IMR-90 (cell line): ENCODE measurements around the gene TCF3. TPM values are rescaled to one million over a fixed set of nuclear protein-coding genes. Genes with fewer than 3 reads are reported as not detected.

Source experiments
- ATAC-seq: fragments of 200-7000 bp; cut with Tn5 transposase; 2 replicates; pipeline ENCODE4 v1.9.1; 2020; ENCODE audit warnings: low read depth, mild to moderate bottlenecking, moderate library complexity
- BruUV-seq: library from RNA; stranded (reverse); fragments of 400-500 nt; replicated peaks from 2 replicates; lab custom pipeline; 2021; lab: Mats Ljungman, UMichigan
- CTCF ChIA-PET: fragments of 300-600 bp; formaldehyde crosslinking; extraction: SDS; loops from one replicate; lab custom pipeline; 2021; ENCODE audit warnings: antibody characterized with exemption; lab: Yijun Ruan, JAX
- POLR2A ChIA-PET: fragments of 300-600 bp; sonication (Branson Sonifier 250); formaldehyde crosslinking; loops from one replicate; lab custom pipeline; 2022; ENCODE audit warnings: antibody characterized with exemption; ENCODE audit not compliant: unreplicated experiment; lab: Charles Lee
- DNase-seq: peaks from one replicate; pipeline ENCODE4 v3.0.0; 2013
- H2AFZ ChIP-seq: replicated peaks from 2 replicates; pipeline ENCODE3; 2013; ENCODE audit warnings: low read length, mild to moderate bottlenecking; ENCODE audit not compliant: poor library complexity
- H2AK5ac ChIP-seq: 2 replicates; pipeline ENCODE4 v1.6.1; 2013; ENCODE audit warnings: low read depth, low read length, inconsistent platforms
- H2AK9ac ChIP-seq: replicated peaks from 2 replicates; pipeline ENCODE3; 2013; ENCODE audit warnings: mild to moderate bottlenecking, low read depth, low read length, moderate library complexity; ENCODE audit not compliant: poor library complexity
- H2BK120ac ChIP-seq: 2 replicates; pipeline ENCODE4 v1.6.1; 2013; ENCODE audit warnings: low read depth, low read length, inconsistent platforms
- H2BK15ac ChIP-seq: 3 replicates; pipeline ENCODE4 v1.6.1; 2013; ENCODE audit warnings: low read depth, low read length, inconsistent platforms
- H2BK20ac ChIP-seq: 2 replicates; pipeline ENCODE4 v1.6.1; 2013; ENCODE audit warnings: low read depth, mild to moderate bottlenecking, inconsistent platforms, low read length, moderate library complexity
- H2BK5ac ChIP-seq: 2 replicates; pipeline ENCODE4 v1.6.1; 2013; ENCODE audit warnings: mild to moderate bottlenecking, low read depth, low read length, inconsistent platforms; ENCODE audit not compliant: poor library complexity, severe bottlenecking
- H3K14ac ChIP-seq: replicated peaks from 2 replicates; pipeline ENCODE4 v1.6.1; 2013; ENCODE audit warnings: low read depth, low read length, inconsistent platforms
- H3K18ac ChIP-seq: 2 replicates; pipeline ENCODE4 v1.6.1; 2013; ENCODE audit warnings: low read depth, low read length, control low read depth
- H3K23ac ChIP-seq: 2 replicates; pipeline ENCODE4 v1.6.1; 2013; ENCODE audit warnings: low read depth, low read length, inconsistent platforms
- H3K27ac ChIP-seq: 2 replicates; pipeline ENCODE4 v1.5.1; 2013; ENCODE audit warnings: mild to moderate bottlenecking, control low read depth, low read length; ENCODE audit not compliant: insufficient read depth
- H3K27me3 ChIP-seq: 2 replicates; pipeline ENCODE4 v1.6.1; 2013; ENCODE audit warnings: low read length; ENCODE audit not compliant: control insufficient read depth, insufficient read depth
- H3K36me3 ChIP-seq: 2 replicates; pipeline ENCODE4 v1.6.1; 2013; ENCODE audit warnings: low read length, mixed read lengths; ENCODE audit not compliant: control insufficient read depth, insufficient read depth
- H3K4ac ChIP-seq: 2 replicates; pipeline ENCODE4 v1.6.1; 2013; ENCODE audit warnings: low read depth, low read length, inconsistent platforms
- H3K4me1 ChIP-seq: 2 replicates; pipeline ENCODE4 v1.6.1; 2013; ENCODE audit warnings: low read length, mixed read lengths; ENCODE audit not compliant: control insufficient read depth, insufficient read depth
- H3K4me2 ChIP-seq: 2 replicates; pipeline ENCODE4 v1.6.1; 2013; ENCODE audit warnings: low read depth, mild to moderate bottlenecking, control low read depth, low read length, moderate library complexity
- H3K4me3 ChIP-seq: 2 replicates; pipeline ENCODE4 v1.5.1; 2013; ENCODE audit warnings: low read depth, mild to moderate bottlenecking, control low read depth, low read length, moderate library complexity; ENCODE audit not compliant: insufficient read depth
- H3K56ac ChIP-seq: 2 replicates; pipeline ENCODE4 v1.6.1; 2013; ENCODE audit warnings: low read length, inconsistent platforms; ENCODE audit not compliant: insufficient read depth; ENCODE audit errors: extremely low read depth
- H3K79me1 ChIP-seq, 2 experiments: 2 replicates each; pipeline ENCODE4 v1.6.1; 2013; ENCODE audit warnings: low read length in 2 of 2, inconsistent platforms in 1 of 2, low read depth in 1 of 2
- H3K9ac ChIP-seq: 2 replicates; pipeline ENCODE4 v1.6.1; 2013; ENCODE audit warnings: low read depth, low read length, control low read depth
- H3K9me1 ChIP-seq: 2 replicates; pipeline ENCODE4 v1.6.1; 2013; ENCODE audit warnings: low read length, inconsistent platforms; ENCODE audit not compliant: insufficient read depth
- H3K9me3 ChIP-seq: 2 replicates; pipeline ENCODE4 v1.6.1; 2013; ENCODE audit warnings: low read length; ENCODE audit not compliant: control insufficient read depth, insufficient read depth
- H4K20me1 ChIP-seq: 2 replicates; pipeline ENCODE4 v1.6.1; 2013; ENCODE audit warnings: low read length, inconsistent platforms; ENCODE audit not compliant: insufficient read depth
- H4K5ac ChIP-seq: 2 replicates; pipeline ENCODE4 v1.6.1; 2013; ENCODE audit warnings: mild to moderate bottlenecking, low read depth, low read length, control low read depth
- H4K8ac ChIP-seq, 2 experiments: 2 replicates each; pipeline ENCODE4 v1.6.1; 2013; ENCODE audit warnings: low read depth in 2 of 2, low read length in 2 of 2, control low read depth in 1 of 2, inconsistent platforms in 1 of 2
- H4K91ac ChIP-seq: 2 replicates; pipeline ENCODE4 v1.6.1; 2013; ENCODE audit warnings: low read depth, low read length, inconsistent platforms; ENCODE audit not compliant: insufficient read depth
- CTCF ChIP-seq: conservative IDR thresholded peaks from 2 replicates; pipeline ENCODE4 v1.5.1; 2012; ENCODE audit warnings: mild to moderate bottlenecking, low read depth, low read length, improper control_type of control experiment
- ELK1 ChIP-seq: fragments of 150-350 bp; IDR thresholded peaks from 2 replicates; pipeline ENCODE4 v1.6.1; 2016; ENCODE audit warnings: low read depth, mild to moderate bottlenecking, low read length, moderate library complexity, borderline replicate concordance
- NFE2L2 ChIP-seq: fragments of 150-350 bp; IDR thresholded peaks from 2 replicates; pipeline ENCODE4 v1.6.1; 2016; ENCODE audit warnings: low read depth, mild to moderate bottlenecking, low read length
- POLR2A ChIP-seq: IDR thresholded peaks from 2 replicates; pipeline ENCODE4 v1.6.1; 2012; ENCODE audit warnings: mild to moderate bottlenecking, low read depth, low read length
- WGBS, 2 experiments: methylation state at CpG; one replicate each; pipeline versions ENCODE4 v1.1.5 to v1.1.7; 2013; ENCODE audit warnings: missing lambda C conversion rate in 2 of 2; ENCODE audit not compliant: insufficient read length in 1 of 2; ENCODE audit errors: extremely low coverage in 2 of 2; 5-methylcytosine and 5-hydroxymethylcytosine counted together
- dilution Hi-C: fragments of 300-500 bp; cut with HindIII; formaldehyde crosslinking; loops from one replicate; pipeline ENCODE4 v1.14.3; 2018; ENCODE audit warnings: low sequenced_read_pairs; ENCODE audit not compliant: unreplicated experiment
- in situ Hi-C: fragments of 300-500 bp; cut with MboI; formaldehyde crosslinking; loops from 3 replicates; pipeline ENCODE4 v1.14.3; 2019; ENCODE audit warnings: low sequenced_read_pairs, inconsistent platforms, mixed read lengths
- intact Hi-C: fragments of 100-400 bp; cut with micrococcal nuclease; formaldehyde crosslinking; loops from 2 replicates; pipeline ENCODE4 v1.10.0; 2022
- polyA plus RNA-seq, 3 experiments: library from polyadenylated mRNA; depleted of rRNA; stranded (reverse); fragments of >200 nt; gene quantifications; 2 replicates each; pipeline ENCODE4 v1.2.3, GENCODE V29; 2012; ENCODE audit warnings: low replicate concordance in 1 of 3
- total RNA-seq: library from RNA; depleted of rRNA; stranded (reverse); fragments of >200 nt; gene quantifications from 2 replicates; pipeline ENCODE4 v1.2.3, GENCODE V29; 2012

TCF3 gene
- total and polyA plus RNA-seq, 2 of the 4 experiments (the other 2 are of a cell fraction): 29.9 to 127 TPM

GRCh38 chr19:1650650-1651567 is 1.5 kb downstream of the TCF3 start:
- peak overlapping the region; percentile 72 for H3K9ac ChIP-seq
- peak overlapping the region; percentile 94 for H3K14ac ChIP-seq
- H3K23ac ChIP-seq: peak overlapping the region; percentile 94
- H4K8ac ChIP-seq: peak overlapping the region in 1 of 2 experiments; percentile 77; a peak in 1 of 4 replicates
- H2BK20ac ChIP-seq: no peak overlapping the region
- no peak overlapping the region for H2BK120ac ChIP-seq
- peak overlapping the region; percentile 100 for H2AK9ac ChIP-seq
- peak overlapping the region; percentile 76; the same call in 1 of the 2 replicates for H2AK5ac ChIP-seq
- H3K56ac ChIP-seq: no peak overlapping the region
- in situ Hi-C loops (no loop called here), intact Hi-C loops (loop anchor here (2.0 kb wide), 1 partner anchor 44 kb away; no protein-coding TSS in a partner anchor), dilution Hi-C loops (no loop called here)
- TF ChIP-seq ELK1 (no peak), POLR2A (no peak), CTCF (peak; percentile 10; the same call in 1 of the 2 replicates), NFE2L2 (no peak)
- H4K91ac ChIP-seq: no peak overlapping the region
- H3K4me1 ChIP-seq: peaks cover 3% of the 10 kb centered on the region; the same call in 1 of the 2 replicates
- no peaks in the 10 kb centered on the region for H3K9me1 ChIP-seq
- no peak overlapping the region for H2BK15ac ChIP-seq
- ChIA-PET CTCF (no interaction called here), POLR2A (interaction anchor here (0.6 kb wide), 1 partner anchor 183 kb away, joined by 4 read pairs; no protein-coding TSS in a partner anchor)
- peak overlapping the region; percentile 79 for H2AFZ ChIP-seq
- H3K79me1 ChIP-seq: peaks cover 20 to 52% of the 10 kb centered on the region in 2 experiments
- peaks cover 28% of the 10 kb centered on the region; the same call in 1 of the 2 replicates for H3K36me3 ChIP-seq
- peaks cover 37% of the 10 kb centered on the region for H4K20me1 ChIP-seq
- H4K5ac ChIP-seq: no peak overlapping the region
- no TSS peak for BruUV-seq
- peak overlapping the region; percentile 50 for H3K27ac ChIP-seq
- H3K27me3 ChIP-seq: no peaks in the 10 kb centered on the region
- peak overlapping the region; percentile 24 for H2BK5ac ChIP-seq
- DNase-seq (peak; percentile 16), ATAC-seq (no peak)
- H3K4me2 ChIP-seq: peak overlapping the region; percentile 91
- no peak overlapping the region for H3K18ac ChIP-seq
- peak overlapping the region; percentile 61 for H3K4me3 ChIP-seq
- H3K4ac ChIP-seq: peak overlapping the region; percentile 73
- H3K9me3 ChIP-seq: no peaks in the 10 kb centered on the region
- WGBS, 2 experiments: 0% methylated on average over 3 of the region's 36 CpGs; no CpG with 5 or more reads in 1 of the 2 experiments
